GM19239 (cell line): Measurements from ENCODE around the gene GOT2.
"Not testable (repeated sequence)": the region's sequence is repeated elsewhere in the genome, so short reads cannot be mapped to it uniquely, and the experiment has no call there.

Source experiments
- DNase-seq: peaks from one replicate; pipeline ENCODE4 v3.0.0; 2011; ENCODE audit warnings: low spot score; ENCODE audit not compliant: insufficient read length
- FAIRE-seq: peaks from 2 replicates; lab custom pipeline; 2011; peaks lifted over from hg19 to GRCh38; lab: Jason Lieb, UNC

Gene GOT2

GRCh38 chr16:58659911-58660310, 74.2 kb downstream of the GOT2 start:
- not testable (repeated sequence) for DNase-seq, FAIRE-seq

- DNase-seq (no peak), FAIRE-seq (no peak)
Measured at GRCh38 chr16:58658796-58659211, 75.3 kb downstream of the GOT2 start.
